Embryonic facial prominence (tissue), 1 donor: ENCODE results near the gene RNH1.

ENCODE experiments used
- DNase-seq: peaks from one replicate; pipeline ENCODE4 v3.0.0-alpha.2; 2016; ENCODE audit errors: extremely low spot score

The RNH1 gene

GRCh38 chr11:459511-460220 lies 47.4 kb downstream of the RNH1 start:
- no peak for DNase-seq

GRCh38 chr11:457111-457760 lies 49.8 kb downstream of the RNH1 start:
- no peak for DNase-seq

- no peak for DNase-seq
Measured at GRCh38 chr11:456533-456932, 50.5 kb downstream of the RNH1 start.

GRCh38 chr11:455566-456147 lies 51.4 kb downstream of the RNH1 start:
- DNase-seq: no peak

DNA sequence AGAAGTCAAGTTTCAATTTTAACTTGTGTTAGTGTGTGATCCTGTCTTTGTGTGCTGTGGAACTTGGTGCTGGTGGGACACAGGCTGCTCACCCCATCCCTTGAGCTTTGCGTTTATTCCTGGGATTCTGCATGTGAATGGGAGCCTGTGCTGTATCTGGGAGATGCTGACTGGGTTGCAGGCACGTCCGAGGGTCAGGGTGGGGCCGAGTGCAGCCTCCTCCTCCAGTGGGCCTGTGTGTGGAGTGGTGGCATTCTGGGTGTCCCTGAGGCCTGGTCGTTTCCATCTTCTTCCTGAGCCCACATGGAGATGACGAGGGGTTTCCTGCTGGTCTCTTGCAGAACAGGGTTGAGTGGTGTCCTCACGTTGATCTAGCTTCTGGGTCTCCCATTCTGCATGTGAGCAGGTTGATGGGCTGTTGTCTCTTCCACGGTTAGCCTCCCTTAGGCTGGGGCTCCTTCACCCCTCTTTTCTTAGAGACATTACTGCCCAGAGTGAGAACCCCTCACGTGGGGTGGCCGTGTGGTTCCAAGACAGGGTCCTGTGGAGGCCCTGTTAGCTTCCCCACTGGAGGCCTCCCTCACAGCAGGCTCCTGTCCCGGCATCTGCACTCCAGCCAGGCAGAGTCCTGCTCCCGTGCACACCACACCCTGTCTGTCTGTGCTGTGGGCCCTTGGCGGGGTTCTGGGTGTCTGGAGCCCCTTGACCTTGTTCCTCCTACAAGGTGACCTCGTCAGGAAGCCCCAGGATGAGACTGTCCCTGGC lies 52.1 kb downstream of the RNH1 start:
- no peak for DNase-seq

- DNase-seq: no peak
Measured at GRCh38 chr11:454043-454442, 53.0 kb downstream of the RNH1 start.

DNA sequence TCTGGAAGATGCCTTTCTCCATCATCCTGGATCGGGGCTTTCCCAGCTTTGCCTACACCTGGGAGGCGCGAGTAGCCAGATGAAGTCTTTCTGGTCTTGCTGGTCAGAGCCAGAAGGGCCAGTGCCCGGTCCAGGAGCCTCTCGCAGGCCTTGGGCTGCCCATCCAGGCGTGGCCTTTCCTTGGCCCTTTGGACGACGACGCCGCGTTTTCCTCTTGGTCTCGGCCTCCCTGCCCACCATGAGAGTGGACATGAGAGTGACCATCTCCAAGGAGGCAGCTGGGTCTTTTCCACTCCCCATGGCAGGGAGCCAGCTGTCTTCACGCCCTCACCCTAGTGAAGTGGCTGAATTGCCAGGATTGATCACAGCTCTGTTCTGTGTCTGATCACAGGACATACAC lies 53.5 kb downstream of the RNH1 start:
- DNase-seq: no peak

GRCh38 chr11:452916-453527 lies 54.0 kb downstream of the RNH1 start:
- no peak for DNase-seq

DNA sequence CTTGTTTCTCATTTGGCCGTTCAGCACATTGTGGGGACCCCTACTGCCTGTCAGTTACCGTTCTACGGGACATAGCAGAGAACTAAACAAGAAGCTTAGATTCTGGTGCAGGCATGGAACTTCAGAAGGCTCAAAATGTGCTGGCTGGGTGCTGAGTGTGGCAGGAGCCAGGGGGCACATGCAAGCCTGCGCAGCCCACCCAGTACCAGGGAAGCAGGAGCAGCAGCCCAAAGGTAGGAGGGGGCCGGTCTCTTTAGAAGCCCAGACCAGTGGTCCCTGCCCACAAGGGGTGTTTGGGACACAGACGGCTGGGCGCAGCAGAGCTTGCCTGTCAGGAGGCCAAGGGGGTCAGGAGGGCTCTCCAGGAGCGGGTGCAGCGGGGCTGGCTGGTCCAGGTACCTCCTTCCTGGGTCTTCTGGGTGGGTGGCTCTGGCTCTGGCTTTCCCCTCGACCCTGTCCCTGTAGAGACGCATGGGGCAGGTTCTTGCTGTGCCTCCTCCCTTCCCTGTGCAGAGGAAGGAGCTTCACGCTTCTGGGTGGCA lies 54.8 kb downstream of the RNH1 start:
- DNase-seq: no peak

DNA sequence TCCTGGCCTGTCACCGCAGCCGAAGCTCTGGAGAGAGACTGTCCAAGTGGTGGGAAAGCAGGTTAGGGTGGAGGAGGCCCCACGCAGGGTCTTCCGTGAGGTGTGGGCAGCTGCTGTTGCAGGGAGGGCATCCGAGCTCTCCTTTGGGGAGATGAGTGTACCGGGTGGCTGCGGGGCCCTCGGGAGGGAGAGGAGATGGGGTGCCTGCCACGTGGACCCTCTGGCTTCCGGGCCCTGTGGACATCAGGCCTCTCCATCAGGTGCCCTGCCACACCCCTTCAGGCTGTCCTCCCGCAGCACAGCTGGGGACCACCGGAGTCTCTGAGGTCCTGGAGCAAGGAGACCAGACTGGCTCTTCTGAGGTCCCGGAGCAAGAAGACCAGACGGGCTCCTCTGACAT lies 55.3 kb downstream of the RNH1 start:
- no peak for DNase-seq

- peak; percentile 36 for DNase-seq
Measured at GRCh38 chr11:450809-451451, 56.1 kb downstream of the RNH1 start.

DNA sequence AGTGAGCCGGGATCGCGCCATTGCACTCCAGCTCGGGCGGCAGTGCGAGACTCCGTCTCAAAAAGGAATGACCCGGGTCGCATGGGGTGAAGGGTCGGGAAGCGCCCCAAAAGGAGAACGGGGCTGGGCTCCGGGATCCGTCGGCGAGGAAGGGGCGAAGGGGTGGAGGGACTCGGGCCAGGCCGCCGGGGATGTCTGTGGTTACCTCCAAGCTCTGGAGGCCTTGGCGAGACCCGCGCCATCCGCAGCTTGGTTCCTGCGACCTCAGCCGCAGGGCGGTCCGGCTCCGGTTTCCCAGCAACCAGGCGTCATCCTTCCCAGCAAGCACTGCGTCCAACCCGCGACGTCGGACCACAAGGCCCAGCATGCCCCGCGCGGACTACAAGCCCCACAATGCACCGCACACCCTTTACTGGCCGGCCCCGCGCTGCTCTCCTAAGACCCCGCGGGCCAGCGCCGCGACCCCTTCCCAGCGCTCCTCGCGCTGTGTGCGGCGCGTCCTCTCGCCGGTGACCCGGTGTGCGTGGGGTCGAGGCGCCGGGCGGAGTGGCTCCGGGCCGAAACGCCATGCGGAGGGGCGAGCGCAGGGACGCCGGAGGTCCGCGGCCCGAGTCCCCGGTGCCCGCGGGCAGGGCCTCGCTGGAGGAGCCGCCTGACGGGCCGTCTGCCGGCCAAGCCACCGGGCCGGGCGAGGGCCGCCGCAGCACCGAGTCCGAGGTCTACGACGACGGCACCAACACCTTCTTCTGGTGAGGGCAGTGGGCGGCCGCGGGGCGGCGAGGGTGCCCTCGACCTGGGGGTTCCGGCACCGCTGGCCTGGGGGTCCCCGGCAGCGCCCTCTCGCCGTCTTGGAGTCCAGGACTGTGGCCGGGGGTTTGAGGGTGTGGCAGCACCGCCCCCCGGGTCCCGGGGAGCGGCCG lies 56.9 kb downstream of the RNH1 start, which contains the start of gene PTDSS2:
PTDSS2 (plus strand) TSS at position 391 of the 920 bp plus-strand sequence; CDS start at position 568, 177 bp downstream.
- peak; percentile 91 for DNase-seq

GRCh38 chr11:447923-448731 lies 58.9 kb downstream of the RNH1 start:
- DNase-seq: peak; percentile 79

- DNase-seq: no peak
Measured at GRCh38 chr11:446891-447290, 60.2 kb downstream of the RNH1 start.

GRCh38 chr11:445765-446588 lies 61.1 kb downstream of the RNH1 start:
- no peak for DNase-seq
